ENCODE results near the gene PDZD4.

Gene PDZD4

GRCh38 chrX:153812220-153812619 is 18.1 kb downstream of the PDZD4 start:
- no peak for TF ChIP-seq CTCF (IDR thresholded peaks at IDR 0.05; ENCODE audit: low read depth, low read length)
- H3K4me3 ChIP-seq (ENCODE audit: low read depth, low read length), result no peak overlapping the region
- DNase-seq (ENCODE audit: low read depth, low spot score), result no peak
- in situ Hi-C loops (cut with HindIII; ENCODE audit: low sequenced_read_pairs), result no loop called here

- DNase-seq (ENCODE audit: low read depth, low spot score), result no peak
- no peak overlapping the region for H3K4me3 ChIP-seq (ENCODE audit: low read depth, low read length)
- in situ Hi-C loops (cut with HindIII; ENCODE audit: low sequenced_read_pairs), result no loop called here
- TF ChIP-seq CTCF (IDR thresholded peaks at IDR 0.05; ENCODE audit: low read depth, low read length), result no peak
Measured at GRCh38 chrX:153807976-153808375, 22.4 kb downstream of the PDZD4 start.

GRCh38 chrX:153806999-153807575 is 23.3 kb downstream of the PDZD4 start:
- TF ChIP-seq CTCF (IDR thresholded peaks at IDR 0.05; ENCODE audit: low read depth, low read length), result no peak
- DNase-seq (ENCODE audit: low read depth, low spot score), result no peak
- in situ Hi-C loops (cut with HindIII; ENCODE audit: low sequenced_read_pairs), result no loop called here
- H3K4me3 ChIP-seq (ENCODE audit: low read depth, low read length), result no peak overlapping the region

GRCh38 chrX:153805436-153805835 is 24.9 kb downstream of the PDZD4 start:
- in situ Hi-C loops (cut with HindIII; ENCODE audit: low sequenced_read_pairs), result no loop called here
- TF ChIP-seq CTCF (IDR thresholded peaks at IDR 0.05; ENCODE audit: low read depth, low read length), result no peak
- no peak overlapping the region for H3K4me3 ChIP-seq (ENCODE audit: low read depth, low read length)
- DNase-seq (ENCODE audit: low read depth, low spot score), result no peak

- DNase-seq (ENCODE audit: low read depth, low spot score), result no peak
- in situ Hi-C loops (cut with HindIII; ENCODE audit: low sequenced_read_pairs), result no loop called here
- no peak for TF ChIP-seq CTCF (IDR thresholded peaks at IDR 0.05; ENCODE audit: low read depth, low read length)
- no peak overlapping the region for H3K4me3 ChIP-seq (ENCODE audit: low read depth, low read length)
Measured at GRCh38 chrX:153804621-153805020, 25.7 kb downstream of the PDZD4 start.

- no peak for DNase-seq (ENCODE audit: low read depth, low spot score)
- H3K4me3 ChIP-seq (ENCODE audit: low read depth, low read length), result no peak overlapping the region
- in situ Hi-C loops (cut with HindIII; ENCODE audit: low sequenced_read_pairs), result no loop called here
- TF ChIP-seq CTCF (IDR thresholded peaks at IDR 0.05; ENCODE audit: low read depth, low read length), result no peak
Measured at GRCh38 chrX:153804100-153804595, 26.2 kb downstream of the PDZD4 start.
